Gastrocnemius medialis (tissue), 4 donors: ENCODE results near the gene XPO5.

Experiments used
- CTCF ChIP-seq, 5 experiments: fragments of 450-650 bp in 3 of 5; fragments of 200-600 bp in 2 of 5; sonication (generic) in 2 of 5; IDR thresholded peaks in 4 of 5; conservative IDR thresholded peaks in 1 of 5; 1 replicate in 4 of 5; 2 replicates in 1 of 5; pipeline ENCODE4 v1.5.1; 2016 to 2019; ENCODE audit warnings: antibody characterized with exemption in 5 of 5, mild to moderate bottlenecking in 3 of 5, moderate library complexity in 3 of 5
- POLR2A ChIP-seq, 2 donors: fragments of 450-650 bp; IDR thresholded peaks; one replicate each; pipeline ENCODE4 v1.6.1; 2017; ENCODE audit warnings: antibody characterized with exemption in 2 of 2, mild to moderate bottlenecking in 2 of 2, moderate library complexity in 2 of 2

GRCh38 chr6:43509984-43510826, 65.6 kb downstream of the XPO5 start, which contains the start of gene LRRC73:
- no peak for TF ChIP-seq CTCF (IDR thresholded peaks at IDR 0.05 in 4 of 5, conservative IDR thresholded peaks at IDR 0.05 in 1 of 5)
- peak in 1 of 2 donors; percentile 14 for TF ChIP-seq POLR2A (IDR thresholded peaks at IDR 0.05)
